GM12873 (cell line): ENCODE measurements around the gene PRKCE.

Experiments used
- CTCF ChIP-seq: IDR thresholded peaks from 2 replicates; pipeline ENCODE4 v1.5.1; 2012; ENCODE audit warnings: low read depth, mild to moderate bottlenecking, moderate library complexity, low read length, control low read depth; ENCODE audit not compliant: insufficient read depth; ENCODE audit errors: missing control alignments

Gene PRKCE

GRCh38 chr2:45849491-45850283, 198.2 kb downstream of the PRKCE start:
- no peak for TF ChIP-seq CTCF

GRCh38 chr2:45850558-45850957, 199.1 kb downstream of the PRKCE start:
- no peak for TF ChIP-seq CTCF

- no peak for TF ChIP-seq CTCF
These were observed 199.6 kb downstream of the PRKCE start for GRCh38 chr2:45851111-45851510.

GRCh38 chr2:45851576-45852304, 200.3 kb downstream of the PRKCE start:
- TF ChIP-seq CTCF, result no peak

- TF ChIP-seq CTCF, result no peak
These were observed 201.1 kb downstream of the PRKCE start for GRCh38 chr2:45852450-45853150.

- no peak for TF ChIP-seq CTCF
These were observed 203.9 kb downstream of the PRKCE start for GRCh38 chr2:45855374-45855773.
